Astrocyte of the spinal cord (primary cell): ENCODE measurements around the gene SETD3.

ENCODE experiments used
- DNase-seq: peaks from one replicate; pipeline ENCODE4 v3.0.0; 2011; ENCODE audit warnings: low read depth, low spot score
- H3K4me3 ChIP-seq: 2 replicates; pipeline ENCODE4 v1.5.1; 2011; ENCODE audit warnings: low read depth, mild to moderate bottlenecking, low read length, moderate library complexity
- in situ Hi-C: cut with HindIII; loops from 2 replicates; pipeline ENCODE4 v1.10.0; 2017; ENCODE audit warnings: low sequenced_read_pairs
- TF ChIP-seq, protein P1 (sequence below): IDR thresholded peaks from 2 replicates; pipeline ENCODE4 v1.5.1; 2012; ENCODE audit warnings: low read depth, mild to moderate bottlenecking, low read length, inconsistent platforms

Gene SETD3

DNA sequence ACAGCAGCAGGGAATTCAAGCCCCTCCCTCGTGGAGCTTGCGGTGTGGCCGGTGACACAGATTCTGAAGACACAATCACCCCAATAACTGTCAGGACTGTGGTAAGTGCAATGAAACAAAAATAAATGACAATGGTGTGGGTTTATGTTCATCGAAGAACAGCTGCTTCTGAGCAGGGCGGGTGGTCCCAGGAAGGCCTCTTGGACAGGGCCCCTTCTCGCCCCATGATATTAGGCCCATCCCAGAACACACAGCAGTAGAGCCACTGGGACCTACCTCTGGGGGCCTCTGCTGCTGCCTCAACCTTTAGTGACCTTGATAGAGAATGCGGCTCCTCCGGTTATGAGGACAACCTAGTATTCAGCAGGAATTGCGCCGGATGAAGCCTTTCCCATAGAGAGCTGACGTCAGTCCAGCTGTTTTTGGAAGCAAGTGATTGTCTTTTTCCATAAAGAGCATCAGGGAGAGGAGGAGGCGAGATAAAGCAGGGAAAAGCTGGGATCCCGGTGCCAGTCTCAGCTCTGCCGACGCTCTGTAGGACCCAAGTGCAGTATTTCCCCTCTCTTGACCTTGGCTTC, 124.5 kb downstream of the SETD3 start:
- in situ Hi-C loops = no loop called here
- no peak for DNase-seq
- TF ChIP-seq, protein P1, sequence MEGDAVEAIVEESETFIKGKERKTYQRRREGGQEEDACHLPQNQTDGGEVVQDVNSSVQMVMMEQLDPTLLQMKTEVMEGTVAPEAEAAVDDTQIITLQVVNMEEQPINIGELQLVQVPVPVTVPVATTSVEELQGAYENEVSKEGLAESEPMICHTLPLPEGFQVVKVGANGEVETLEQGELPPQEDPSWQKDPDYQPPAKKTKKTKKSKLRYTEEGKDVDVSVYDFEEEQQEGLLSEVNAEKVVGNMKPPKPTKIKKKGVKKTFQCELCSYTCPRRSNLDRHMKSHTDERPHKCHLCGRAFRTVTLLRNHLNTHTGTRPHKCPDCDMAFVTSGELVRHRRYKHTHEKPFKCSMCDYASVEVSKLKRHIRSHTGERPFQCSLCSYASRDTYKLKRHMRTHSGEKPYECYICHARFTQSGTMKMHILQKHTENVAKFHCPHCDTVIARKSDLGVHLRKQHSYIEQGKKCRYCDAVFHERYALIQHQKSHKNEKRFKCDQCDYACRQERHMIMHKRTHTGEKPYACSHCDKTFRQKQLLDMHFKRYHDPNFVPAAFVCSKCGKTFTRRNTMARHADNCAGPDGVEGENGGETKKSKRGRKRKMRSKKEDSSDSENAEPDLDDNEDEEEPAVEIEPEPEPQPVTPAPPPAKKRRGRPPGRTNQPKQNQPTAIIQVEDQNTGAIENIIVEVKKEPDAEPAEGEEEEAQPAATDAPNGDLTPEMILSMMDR = no peak
- no peak overlapping the region for H3K4me3 ChIP-seq

- TF ChIP-seq, protein P1 = no peak
- in situ Hi-C loops = no loop called here
- DNase-seq = no peak
- no peak overlapping the region for H3K4me3 ChIP-seq
Measured at GRCh38 chr14:99354166-99354875, 126.3 kb downstream of the SETD3 start.

- in situ Hi-C loops = no loop called here
- no peak overlapping the region for H3K4me3 ChIP-seq
- DNase-seq = no peak
- TF ChIP-seq, protein P1 = no peak
Measured at GRCh38 chr14:99352688-99353280, 127.9 kb downstream of the SETD3 start.

- no peak for DNase-seq
- TF ChIP-seq, protein P1 = no peak
- in situ Hi-C loops = no loop called here
- no peak overlapping the region for H3K4me3 ChIP-seq
Measured at GRCh38 chr14:99351166-99352007, 129.3 kb downstream of the SETD3 start.

GRCh38 chr14:99350751-99351150, 129.9 kb downstream of the SETD3 start:
- no peak overlapping the region for H3K4me3 ChIP-seq
- in situ Hi-C loops = no loop called here
- no peak for DNase-seq
- TF ChIP-seq, protein P1 = no peak

- TF ChIP-seq, protein P1 = no peak
- H3K4me3 ChIP-seq = no peak overlapping the region
- no peak for DNase-seq
- in situ Hi-C loops = no loop called here
Measured at GRCh38 chr14:99349721-99350495, 130.8 kb downstream of the SETD3 start.
